IMR-90 (cell line): Measurements from ENCODE around the gene ECSCR. TPM values are rescaled to one million over a fixed set of nuclear protein-coding genes. Genes with fewer than 3 reads are reported as not detected.

ENCODE experiments used
- ATAC-seq: fragments of 200-7000 bp; cut with Tn5 transposase; 2 replicates; pipeline ENCODE4 v1.9.1; 2020; ENCODE audit warnings: low read depth, mild to moderate bottlenecking, moderate library complexity
- BruUV-seq: library from RNA; stranded (reverse); fragments of 400-500 nt; replicated peaks from 2 replicates; lab custom pipeline; 2021; lab: Mats Ljungman, UMichigan
- CTCF ChIA-PET: fragments of 300-600 bp; formaldehyde crosslinking; extraction: SDS; loops from one replicate; lab custom pipeline; 2021; ENCODE audit warnings: antibody characterized with exemption; lab: Yijun Ruan, JAX
- POLR2A ChIA-PET: fragments of 300-600 bp; sonication (Branson Sonifier 250); formaldehyde crosslinking; loops from one replicate; lab custom pipeline; 2022; ENCODE audit warnings: antibody characterized with exemption; ENCODE audit not compliant: unreplicated experiment; lab: Charles Lee
- DNase-seq: peaks from one replicate; pipeline ENCODE4 v3.0.0; 2013
- H2AFZ ChIP-seq: replicated peaks from 2 replicates; pipeline ENCODE3; 2013; ENCODE audit warnings: low read length, mild to moderate bottlenecking; ENCODE audit not compliant: poor library complexity
- H2AK5ac ChIP-seq: 2 replicates; pipeline ENCODE4 v1.6.1; 2013; ENCODE audit warnings: low read depth, low read length, inconsistent platforms
- H2AK9ac ChIP-seq: replicated peaks from 2 replicates; pipeline ENCODE3; 2013; ENCODE audit warnings: mild to moderate bottlenecking, low read depth, low read length, moderate library complexity; ENCODE audit not compliant: poor library complexity
- H2BK120ac ChIP-seq: 2 replicates; pipeline ENCODE4 v1.6.1; 2013; ENCODE audit warnings: low read depth, low read length, inconsistent platforms
- H2BK15ac ChIP-seq: 3 replicates; pipeline ENCODE4 v1.6.1; 2013; ENCODE audit warnings: low read depth, low read length, inconsistent platforms
- H2BK20ac ChIP-seq: 2 replicates; pipeline ENCODE4 v1.6.1; 2013; ENCODE audit warnings: low read depth, mild to moderate bottlenecking, inconsistent platforms, low read length, moderate library complexity
- H2BK5ac ChIP-seq: 2 replicates; pipeline ENCODE4 v1.6.1; 2013; ENCODE audit warnings: mild to moderate bottlenecking, low read depth, low read length, inconsistent platforms; ENCODE audit not compliant: poor library complexity, severe bottlenecking
- H3K14ac ChIP-seq: replicated peaks from 2 replicates; pipeline ENCODE4 v1.6.1; 2013; ENCODE audit warnings: low read depth, low read length, inconsistent platforms
- H3K18ac ChIP-seq: 2 replicates; pipeline ENCODE4 v1.6.1; 2013; ENCODE audit warnings: low read depth, low read length, control low read depth
- H3K23ac ChIP-seq: 2 replicates; pipeline ENCODE4 v1.6.1; 2013; ENCODE audit warnings: low read depth, low read length, inconsistent platforms
- H3K27ac ChIP-seq: 2 replicates; pipeline ENCODE4 v1.5.1; 2013; ENCODE audit warnings: mild to moderate bottlenecking, control low read depth, low read length; ENCODE audit not compliant: insufficient read depth
- H3K27me3 ChIP-seq: 2 replicates; pipeline ENCODE4 v1.6.1; 2013; ENCODE audit warnings: low read length; ENCODE audit not compliant: control insufficient read depth, insufficient read depth
- H3K36me3 ChIP-seq: 2 replicates; pipeline ENCODE4 v1.6.1; 2013; ENCODE audit warnings: low read length, mixed read lengths; ENCODE audit not compliant: control insufficient read depth, insufficient read depth
- H3K4ac ChIP-seq: 2 replicates; pipeline ENCODE4 v1.6.1; 2013; ENCODE audit warnings: low read depth, low read length, inconsistent platforms
- H3K4me1 ChIP-seq: 2 replicates; pipeline ENCODE4 v1.6.1; 2013; ENCODE audit warnings: low read length, mixed read lengths; ENCODE audit not compliant: control insufficient read depth, insufficient read depth
- H3K4me2 ChIP-seq: 2 replicates; pipeline ENCODE4 v1.6.1; 2013; ENCODE audit warnings: low read depth, mild to moderate bottlenecking, control low read depth, low read length, moderate library complexity
- H3K4me3 ChIP-seq: 2 replicates; pipeline ENCODE4 v1.5.1; 2013; ENCODE audit warnings: low read depth, mild to moderate bottlenecking, control low read depth, low read length, moderate library complexity; ENCODE audit not compliant: insufficient read depth
- H3K56ac ChIP-seq: 2 replicates; pipeline ENCODE4 v1.6.1; 2013; ENCODE audit warnings: low read length, inconsistent platforms; ENCODE audit not compliant: insufficient read depth; ENCODE audit errors: extremely low read depth
- H3K79me1 ChIP-seq, 2 experiments: 2 replicates each; pipeline ENCODE4 v1.6.1; 2013; ENCODE audit warnings: low read length in 2 of 2, inconsistent platforms in 1 of 2, low read depth in 1 of 2
- H3K9ac ChIP-seq: 2 replicates; pipeline ENCODE4 v1.6.1; 2013; ENCODE audit warnings: low read depth, low read length, control low read depth
- H3K9me1 ChIP-seq: 2 replicates; pipeline ENCODE4 v1.6.1; 2013; ENCODE audit warnings: low read length, inconsistent platforms; ENCODE audit not compliant: insufficient read depth
- H3K9me3 ChIP-seq: 2 replicates; pipeline ENCODE4 v1.6.1; 2013; ENCODE audit warnings: low read length; ENCODE audit not compliant: control insufficient read depth, insufficient read depth
- H4K20me1 ChIP-seq: 2 replicates; pipeline ENCODE4 v1.6.1; 2013; ENCODE audit warnings: low read length, inconsistent platforms; ENCODE audit not compliant: insufficient read depth
- H4K5ac ChIP-seq: 2 replicates; pipeline ENCODE4 v1.6.1; 2013; ENCODE audit warnings: mild to moderate bottlenecking, low read depth, low read length, control low read depth
- H4K8ac ChIP-seq, 2 experiments: 2 replicates each; pipeline ENCODE4 v1.6.1; 2013; ENCODE audit warnings: low read depth in 2 of 2, low read length in 2 of 2, control low read depth in 1 of 2, inconsistent platforms in 1 of 2
- H4K91ac ChIP-seq: 2 replicates; pipeline ENCODE4 v1.6.1; 2013; ENCODE audit warnings: low read depth, low read length, inconsistent platforms; ENCODE audit not compliant: insufficient read depth
- BHLHE40 ChIP-seq: fragments of 150-350 bp; IDR thresholded peaks from 2 replicates; pipeline ENCODE4 v1.6.1; 2016; ENCODE audit warnings: mild to moderate bottlenecking, low read depth, low read length
- CEBPB ChIP-seq: IDR thresholded peaks from 2 replicates; pipeline ENCODE4 v1.6.1; 2012; ENCODE audit warnings: low read depth, low read length, improper control_type of control experiment
- CHD1 ChIP-seq: IDR thresholded peaks from 2 replicates; pipeline ENCODE4 v1.6.1; 2012; ENCODE audit warnings: low read depth, low read length, improper control_type of control experiment
- CTCF ChIP-seq: conservative IDR thresholded peaks from 2 replicates; pipeline ENCODE4 v1.5.1; 2012; ENCODE audit warnings: mild to moderate bottlenecking, low read depth, low read length, improper control_type of control experiment
- ELK1 ChIP-seq: fragments of 150-350 bp; IDR thresholded peaks from 2 replicates; pipeline ENCODE4 v1.6.1; 2016; ENCODE audit warnings: low read depth, mild to moderate bottlenecking, low read length, moderate library complexity, borderline replicate concordance
- FOS ChIP-seq: fragments of 150-350 bp; IDR thresholded peaks from 2 replicates; pipeline ENCODE4 v1.6.1; 2016; ENCODE audit warnings: low read depth, low read length
- MAFK ChIP-seq: IDR thresholded peaks from 2 replicates; pipeline ENCODE4 v1.6.1; 2012; ENCODE audit warnings: low read depth, low read length, improper control_type of control experiment
- MXI1 ChIP-seq: IDR thresholded peaks from 2 replicates; pipeline ENCODE4 v1.6.1; 2012; ENCODE audit warnings: low read depth, mild to moderate bottlenecking, low read length, moderate library complexity, borderline replicate concordance
- NFE2L2 ChIP-seq: fragments of 150-350 bp; IDR thresholded peaks from 2 replicates; pipeline ENCODE4 v1.6.1; 2016; ENCODE audit warnings: low read depth, mild to moderate bottlenecking, low read length
- POLR2A ChIP-seq: IDR thresholded peaks from 2 replicates; pipeline ENCODE4 v1.6.1; 2012; ENCODE audit warnings: mild to moderate bottlenecking, low read depth, low read length
- RAD21 ChIP-seq: IDR thresholded peaks from 2 replicates; pipeline ENCODE4 v1.6.1; 2012; ENCODE audit warnings: low read length, improper control_type of control experiment
- RCOR1 ChIP-seq: IDR thresholded peaks from 2 replicates; pipeline ENCODE4 v1.6.1; 2012; ENCODE audit warnings: mild to moderate bottlenecking, low read length, improper control_type of control experiment; ENCODE audit not compliant: insufficient replicate concordance
- SMC3 ChIP-seq: fragments of 150-350 bp; IDR thresholded peaks from 2 replicates; pipeline ENCODE4 v1.6.1; 2016; ENCODE audit warnings: low read depth, mild to moderate bottlenecking, antibody characterized with exemption, low read length, moderate library complexity
- USF2 ChIP-seq: fragments of 150-350 bp; IDR thresholded peaks from 2 replicates; pipeline ENCODE4 v1.6.1; 2017; ENCODE audit warnings: mild to moderate bottlenecking, antibody characterized with exemption, low read length, low read depth
- WGBS, 2 experiments: methylation state at CpG; one replicate each; pipeline versions ENCODE4 v1.1.5 to v1.1.7; 2013; ENCODE audit warnings: missing lambda C conversion rate in 2 of 2; ENCODE audit not compliant: insufficient read length in 1 of 2; ENCODE audit errors: extremely low coverage in 2 of 2; 5-methylcytosine and 5-hydroxymethylcytosine counted together
- dilution Hi-C: fragments of 300-500 bp; cut with HindIII; formaldehyde crosslinking; loops from one replicate; pipeline ENCODE4 v1.14.3; 2018; ENCODE audit warnings: low sequenced_read_pairs; ENCODE audit not compliant: unreplicated experiment
- in situ Hi-C: fragments of 300-500 bp; cut with MboI; formaldehyde crosslinking; loops from 3 replicates; pipeline ENCODE4 v1.14.3; 2019; ENCODE audit warnings: low sequenced_read_pairs, inconsistent platforms, mixed read lengths
- intact Hi-C: fragments of 100-400 bp; cut with micrococcal nuclease; formaldehyde crosslinking; loops from 2 replicates; pipeline ENCODE4 v1.10.0; 2022
- polyA plus RNA-seq, 3 experiments: library from polyadenylated mRNA; depleted of rRNA; stranded (reverse); fragments of >200 nt; gene quantifications; 2 replicates each; pipeline ENCODE4 v1.2.3, GENCODE V29; 2012; ENCODE audit warnings: low replicate concordance in 1 of 3
- total RNA-seq: library from RNA; depleted of rRNA; stranded (reverse); fragments of >200 nt; gene quantifications from 2 replicates; pipeline ENCODE4 v1.2.3, GENCODE V29; 2012

Gene ECSCR
- total and polyA plus RNA-seq, 2 of the 4 experiments (the other 2 are of a cell fraction), result 3.6 to 3.9 TPM

- Histone ChIP-seq H3K23ac (no peak overlapping the region), H3K36me3 (peaks cover 17% of the 10 kb centered on the region), H3K9me3 (no peaks in the 10 kb centered on the region), H2BK5ac (no peak overlapping the region), H4K8ac (no peak overlapping the region), H2BK120ac (no peak overlapping the region), H2AFZ (no peak overlapping the region), H4K91ac (no peak overlapping the region), H3K4me3 (no peak overlapping the region), H3K14ac (no peak overlapping the region), H3K56ac (no peak overlapping the region), H2AK5ac (no peak overlapping the region), H3K9ac (no peak overlapping the region), H3K4me1 (peaks cover 2% of the 10 kb centered on the region; the same call in 1 of the 2 replicates), H3K27me3 (no peaks in the 10 kb centered on the region), H4K5ac (no peak overlapping the region), H3K9me1 (0 out of 2 replicates have a peak, but pooled peaks cover 7% of the 10 kb centered on the region), H3K79me1 (no peaks in the 10 kb centered on the region; a peak in 1 of 4 replicates), H3K18ac (no peak overlapping the region), H3K4ac (no peak overlapping the region), H2AK9ac (no peak overlapping the region), H4K20me1 (no peaks in the 10 kb centered on the region), H2BK15ac (no peak overlapping the region), H3K4me2 (no peak overlapping the region), H2BK20ac (no peak overlapping the region), H3K27ac (no peak overlapping the region)
- dilution Hi-C loops, result no loop called here
- no peak for TF ChIP-seq CHD1
- TF ChIP-seq FOS, result no peak
- no peak for TF ChIP-seq ELK1
- no peak for TF ChIP-seq RAD21
- TF ChIP-seq POLR2A, result no peak
- no peak for TF ChIP-seq NFE2L2
- TF ChIP-seq BHLHE40, result no peak
- no peak for TF ChIP-seq USF2
- TF ChIP-seq RCOR1, result no peak
- TF ChIP-seq MAFK, result no peak
- TF ChIP-seq SMC3, result no peak
- TF ChIP-seq CEBPB, result no peak
- no peak for TF ChIP-seq MXI1
- no peak for TF ChIP-seq CTCF
- DNase-seq (no peak), ATAC-seq (no peak)
- CTCF ChIA-PET, result interaction anchor here (1.0 to 1.8 kb wide), 3 partner anchors 9 to 88 kb away, joined by 4 read pairs; partner anchors contain the start of gene DNAJC18
- no CpG with 5 or more reads among the region's 2 CpGs for WGBS, 2 experiments
- in situ Hi-C loops, result no loop called here
- BruUV-seq, result no TSS peak
- intact Hi-C loops, result no loop called here
- POLR2A ChIA-PET, result no interaction called here
These were observed 32.5 kb downstream of the ECSCR start for GRCh38 chr5:139430015-139430414.
